K562 (cell line): ENCODE measurements around the gene ARHGAP22. TPM values are rescaled to one million over a fixed set of nuclear protein-coding genes. Genes with fewer than 3 reads are reported as not detected.

Source experiments
- CBFA2T2 ChIP-seq: fragments of 450-650 bp; conservative IDR thresholded peaks from 2 replicates; pipeline ENCODE4 v1.6.1; 2017; ENCODE audit warnings: mild to moderate bottlenecking
- CTCFL ChIP-seq: IDR thresholded peaks from 2 replicates; pipeline ENCODE4 v1.6.1; 2011; ENCODE audit warnings: borderline replicate concordance, low read depth, mild to moderate bottlenecking, moderate library complexity, low read length; ENCODE audit not compliant: insufficient read depth, poor library complexity, severe bottlenecking
- FOXP4 ChIP-seq: sonication (generic); formaldehyde crosslinking; IDR thresholded peaks from 2 replicates; pipeline ENCODE4 v1.8.0; 2022; ENCODE audit warnings: mild to moderate bottlenecking, missing genetic modification reagents, borderline replicate concordance
- HLTF ChIP-seq: fragments of 450-650 bp; IDR thresholded peaks from 2 replicates; pipeline ENCODE4 v1.6.1; 2016
- KLF16 ChIP-seq: IDR thresholded peaks from 2 replicates; pipeline ENCODE4 v1.6.1; 2016; ENCODE audit warnings: antibody characterized with exemption
- ZNF436 ChIP-seq: fragments of 250-450, 450-650 bp; sonication (Bioruptor Pico); formaldehyde crosslinking; IDR thresholded peaks from 2 replicates; pipeline ENCODE4 v1.7.0; 2020; ENCODE audit warnings: mild to moderate bottlenecking
- polyA plus RNA-seq, 8 experiments: library from polyadenylated mRNA; depleted of rRNA in 4 of 8; stranded (reverse) in 5 of 8; unstranded in 3 of 8; fragments of >200 nt; fragmentation: Nextera tagmentation in 2 of 8; fragmentation: Illumina TruSeq in 1 of 8; extraction: Ambion mirVana in 2 of 8; extraction: Trizol in 1 of 8; gene quantifications; 2 replicates each; pipeline versions ENCODE4 v1.2.1 to v1.2.3, GENCODE V29; 2011 to 2014; ENCODE audit warnings: inconsistent platforms in 1 of 8, missing spikeins in 1 of 8
- total RNA-seq, 7 experiments: library from RNA; depleted of rRNA in 6 of 7; stranded (reverse); fragments of >200 nt in 6 of 7; fragmentation: Illumina TruSeq in 2 of 7; extraction: Trizol in 2 of 7; gene quantifications; 2 replicates each; pipeline versions ENCODE4 v1.2.1 to v1.2.3, GENCODE V29; 2011 to 2021; ENCODE audit warnings: low replicate concordance in 1 of 7

ARHGAP22 gene
- total and polyA plus RNA-seq, 9 of the 15 experiments (the other 6 are each of a cell fraction or from before 2014, with no cell fraction given) = 1.3 to 28.1 (median 12.7) TPM

- TF ChIP-seq CTCFL = no peak
- TF ChIP-seq ZNF436 (CRISPR knock-in tag) = no peak
- TF ChIP-seq KLF16 = no peak
- TF ChIP-seq CBFA2T2 = no peak
- no peak for TF ChIP-seq HLTF
- no peak for TF ChIP-seq FOXP4 (CRISPR knock-in tag)
- TF ChIP-seq, all 486 proteins: peak for 0
Measured at GRCh38 chr10:48616436-48616835, 11.6 kb upstream of the ARHGAP22 start (continued).
